CD4-positive, alpha-beta T cell treated with Interleukin-6 for 4 hours (primary cell): ENCODE measurements around the gene DPCD.

Experiments
- DNase-seq: peaks from one replicate; pipeline ENCODE4 v3.0.0-alpha.2; 2020; ENCODE audit warnings: mixed read lengths

Gene DPCD

DNA sequence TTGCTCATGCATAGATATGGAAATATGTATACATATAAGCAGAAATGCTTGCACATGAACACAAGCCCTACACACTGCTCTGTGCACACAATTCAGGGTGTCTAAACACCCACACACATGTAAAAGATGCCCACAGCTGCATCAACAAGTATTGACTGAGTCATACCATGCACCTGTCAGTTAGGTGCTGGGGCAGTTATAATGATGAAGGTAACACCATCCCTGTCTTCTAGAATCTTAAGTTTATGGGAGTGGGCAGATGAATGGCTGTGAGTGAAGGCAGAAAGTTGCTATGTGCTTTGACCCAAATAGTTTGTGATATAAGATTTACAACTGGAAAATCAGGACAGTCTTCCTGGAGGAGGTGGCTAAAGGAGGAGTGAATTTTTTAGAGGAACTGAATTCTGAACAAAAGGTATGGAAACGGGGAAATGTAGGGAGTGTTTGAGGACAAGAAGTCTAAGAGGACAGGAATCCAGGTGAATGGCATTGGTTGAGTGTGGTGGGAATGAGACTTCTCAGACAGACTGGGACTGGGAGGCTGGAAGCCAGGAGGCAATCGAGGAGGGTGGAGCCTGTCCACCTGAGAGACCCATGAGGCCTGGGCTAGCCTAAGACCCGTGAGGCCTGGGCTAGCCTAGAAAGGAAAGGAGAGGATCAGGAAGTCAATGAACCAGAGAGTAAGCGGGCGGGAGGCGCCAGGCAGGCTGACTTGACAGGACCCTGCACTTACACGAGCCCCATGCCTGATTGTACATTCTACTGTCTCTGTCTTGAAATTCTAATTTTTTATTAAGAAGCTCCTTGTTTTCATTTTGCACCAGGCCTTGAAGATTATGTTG, 20.7 kb upstream of the DPCD start:
- no peak for DNase-seq

DNA sequence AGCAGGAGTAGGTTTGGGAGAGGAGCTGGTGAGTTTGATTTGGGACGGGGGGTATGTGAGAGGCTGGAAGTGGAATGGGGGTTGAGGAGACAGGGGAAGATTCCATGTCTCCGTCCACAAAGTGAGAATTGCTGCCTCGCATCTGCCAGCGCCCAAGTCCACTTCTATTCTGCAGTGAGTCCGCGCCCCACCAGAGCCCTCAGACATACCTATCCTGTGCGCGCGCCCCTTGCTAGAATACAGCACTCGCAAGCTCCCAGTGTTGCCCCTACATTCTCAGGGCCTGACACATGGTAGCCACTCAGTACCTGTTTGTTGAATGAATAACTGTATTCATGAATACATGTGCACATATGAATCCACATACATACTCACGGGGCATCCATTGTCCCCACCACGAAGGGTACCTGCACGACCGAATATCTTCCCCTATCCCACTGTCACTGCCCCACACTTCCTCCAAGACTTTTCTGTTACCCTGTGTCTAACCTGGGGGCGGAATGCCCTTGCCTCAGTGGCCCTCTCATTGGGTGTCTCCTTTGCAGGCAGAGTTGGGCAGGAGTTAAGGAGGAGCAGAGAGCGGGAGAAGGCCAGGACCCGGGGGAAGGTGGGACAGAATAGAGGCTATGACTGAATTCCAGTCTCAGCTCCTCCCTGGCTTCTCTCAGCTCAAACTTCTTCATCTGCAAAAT, 19.9 kb upstream of the DPCD start:
- no peak for DNase-seq

DNA sequence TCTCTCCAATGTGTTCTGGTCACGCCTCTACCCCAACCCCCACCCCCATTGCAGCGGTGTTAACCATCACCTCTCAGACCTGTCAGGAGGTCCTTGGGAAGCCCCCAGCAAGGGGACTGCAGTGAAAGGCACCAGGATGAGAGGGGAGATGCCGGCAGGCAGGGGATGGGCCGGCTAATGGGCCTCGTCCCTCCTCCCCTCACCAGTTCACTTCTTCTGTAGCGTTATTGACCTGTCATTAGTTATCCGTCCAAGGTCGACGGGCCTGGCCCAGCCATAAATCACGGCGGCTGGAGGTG, 18.8 kb upstream of the DPCD start:
- DNase-seq, result no peak

- DNase-seq, result peak; percentile 84
Observed at GRCh38 chr10:101569622-101570427, 18.3 kb upstream of the DPCD start.

GRCh38 chr10:101570428-101571270, 17.5 kb upstream of the DPCD start:
- DNase-seq, result no peak

DNA sequence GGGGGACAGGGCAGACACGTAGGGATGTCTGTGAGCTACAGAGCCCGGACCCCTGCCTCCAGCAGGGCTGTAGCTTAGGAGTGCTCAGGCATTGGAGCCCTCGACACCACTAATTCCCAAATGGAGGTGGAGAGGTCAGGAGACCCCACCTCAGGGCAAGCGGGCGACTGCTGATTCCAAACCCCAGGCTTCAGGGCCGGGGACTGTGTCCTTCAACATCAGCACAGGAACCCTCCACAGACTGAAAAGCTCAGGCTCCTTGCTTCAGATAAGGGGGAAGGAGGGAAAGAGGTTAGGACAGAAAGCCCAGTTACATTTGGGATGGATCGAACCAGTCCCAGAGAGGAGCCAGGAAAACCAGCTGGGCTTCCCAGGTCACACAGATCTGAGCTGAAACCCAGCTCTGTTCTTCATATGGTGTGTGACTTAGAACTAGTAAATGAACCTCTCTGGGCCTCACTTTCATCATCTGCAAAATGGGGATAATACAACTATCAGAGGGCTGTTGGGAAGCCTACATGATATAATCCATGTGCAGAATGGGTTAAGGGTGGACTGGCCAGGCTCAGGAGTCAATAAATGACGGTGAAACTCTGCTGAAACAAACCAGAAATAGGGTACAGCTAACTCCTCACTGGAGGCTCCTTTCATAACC, 16.7 kb upstream of the DPCD start:
- DNase-seq, result no peak

DNA sequence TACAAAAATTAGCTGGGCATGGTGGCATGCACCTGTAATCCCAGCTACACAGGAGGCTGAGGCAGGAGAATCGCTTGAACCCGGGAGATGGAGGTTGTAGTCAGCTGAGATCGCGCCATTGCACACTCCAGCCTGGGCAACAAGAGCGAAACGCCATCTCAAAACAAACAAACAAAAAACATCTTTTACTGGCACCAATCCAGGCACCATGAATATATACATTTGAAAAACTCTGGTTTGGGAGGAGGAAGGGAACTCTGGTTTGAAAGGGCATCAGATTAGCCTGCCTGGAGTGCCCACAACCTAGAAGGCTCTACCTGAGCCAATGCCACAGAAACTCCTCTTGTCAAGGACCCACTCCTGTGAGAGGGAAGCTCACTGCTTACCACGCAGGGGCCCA, 16.0 kb upstream of the DPCD start:
- no peak for DNase-seq

GRCh38 chr10:101572785-101573184, 15.3 kb upstream of the DPCD start:
- no peak for DNase-seq

DNA sequence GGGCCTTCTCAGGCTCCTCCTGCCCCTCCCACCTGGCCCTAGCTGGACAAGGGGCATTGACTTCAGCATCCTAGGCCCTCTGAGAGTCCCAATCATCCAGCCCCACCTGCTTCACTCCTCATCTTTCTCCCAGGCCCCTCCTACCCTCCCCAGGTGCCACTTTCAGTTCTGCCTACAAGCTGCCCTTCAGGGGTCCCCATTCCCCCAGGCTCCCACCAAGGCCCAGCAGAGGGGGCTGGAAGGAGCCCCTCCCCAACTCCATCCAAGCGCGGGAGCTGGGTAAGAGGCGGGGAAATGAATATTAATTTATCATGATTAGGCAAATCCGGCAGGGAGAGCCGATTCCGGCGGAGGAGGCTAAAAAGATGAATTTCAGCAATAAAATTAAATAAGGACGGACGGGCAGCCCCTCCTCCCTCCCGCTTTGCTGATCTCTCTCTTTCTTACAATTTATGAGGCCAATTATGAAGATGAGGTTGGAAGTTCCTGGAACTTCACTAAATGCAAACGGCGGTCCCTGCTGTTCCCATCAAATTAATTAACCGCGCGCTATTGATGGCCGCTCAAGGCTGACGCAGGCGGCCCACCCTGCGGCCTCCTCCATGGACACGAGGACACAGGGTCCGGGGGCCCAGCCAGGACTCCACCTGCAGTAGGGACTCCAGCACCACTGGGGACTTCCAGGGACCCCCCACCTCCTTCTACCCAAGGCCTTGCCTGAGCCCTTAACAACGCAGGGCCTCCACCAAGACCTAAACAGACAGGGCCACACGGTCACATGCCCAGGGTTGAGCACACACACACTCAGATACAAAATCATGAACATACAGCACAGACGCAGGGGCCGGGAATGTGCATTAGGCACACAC, 14.0 kb upstream of the DPCD start:
- no peak for DNase-seq

- DNase-seq, result no peak
Observed at GRCh38 chr10:101575091-101575490, 13.0 kb upstream of the DPCD start.

- DNase-seq, result no peak
Observed at GRCh38 chr10:101575580-101576210, 12.4 kb upstream of the DPCD start.

GRCh38 chr10:101576211-101576863, 11.8 kb upstream of the DPCD start:
- DNase-seq, result no peak

DNA sequence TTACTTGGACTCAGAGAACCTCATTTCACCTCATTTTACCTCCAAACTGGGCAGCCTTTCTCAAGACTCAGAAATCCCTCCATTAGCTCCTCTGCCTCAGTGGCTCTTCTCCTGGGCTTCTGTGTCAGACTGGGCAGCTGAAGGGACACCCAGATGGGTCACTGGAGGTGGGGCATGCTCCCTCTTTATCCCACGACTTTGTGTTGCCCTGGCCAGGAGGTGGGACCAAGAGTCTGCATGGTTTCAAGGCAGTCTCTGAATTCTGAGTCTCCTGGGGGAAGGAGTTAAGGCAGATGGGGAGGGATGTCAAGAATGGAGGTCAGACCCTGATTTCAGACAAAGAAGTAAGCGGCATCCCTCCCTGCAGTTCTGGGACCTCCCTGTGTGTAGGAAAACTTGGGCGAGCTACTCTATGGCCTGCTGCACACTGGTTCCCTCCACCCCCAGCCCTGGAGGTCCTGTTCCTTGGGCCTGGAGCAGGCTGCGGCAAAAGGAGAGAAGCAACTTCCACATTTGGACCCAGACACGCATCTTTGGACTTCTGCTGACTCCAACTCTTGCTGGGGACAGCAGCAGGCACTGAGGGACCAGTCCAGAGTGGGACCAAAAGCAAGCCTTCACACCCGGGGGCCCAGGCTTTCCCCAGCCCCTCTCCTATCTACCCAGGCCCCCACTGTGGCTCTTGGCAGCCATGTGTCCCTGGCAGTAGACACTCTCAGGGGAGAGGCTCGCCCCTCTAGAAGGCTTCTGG, 10.8 kb upstream of the DPCD start:
- no peak for DNase-seq

- DNase-seq, result no peak
Observed at GRCh38 chr10:101578192-101578591, 9.9 kb upstream of the DPCD start.

DNA sequence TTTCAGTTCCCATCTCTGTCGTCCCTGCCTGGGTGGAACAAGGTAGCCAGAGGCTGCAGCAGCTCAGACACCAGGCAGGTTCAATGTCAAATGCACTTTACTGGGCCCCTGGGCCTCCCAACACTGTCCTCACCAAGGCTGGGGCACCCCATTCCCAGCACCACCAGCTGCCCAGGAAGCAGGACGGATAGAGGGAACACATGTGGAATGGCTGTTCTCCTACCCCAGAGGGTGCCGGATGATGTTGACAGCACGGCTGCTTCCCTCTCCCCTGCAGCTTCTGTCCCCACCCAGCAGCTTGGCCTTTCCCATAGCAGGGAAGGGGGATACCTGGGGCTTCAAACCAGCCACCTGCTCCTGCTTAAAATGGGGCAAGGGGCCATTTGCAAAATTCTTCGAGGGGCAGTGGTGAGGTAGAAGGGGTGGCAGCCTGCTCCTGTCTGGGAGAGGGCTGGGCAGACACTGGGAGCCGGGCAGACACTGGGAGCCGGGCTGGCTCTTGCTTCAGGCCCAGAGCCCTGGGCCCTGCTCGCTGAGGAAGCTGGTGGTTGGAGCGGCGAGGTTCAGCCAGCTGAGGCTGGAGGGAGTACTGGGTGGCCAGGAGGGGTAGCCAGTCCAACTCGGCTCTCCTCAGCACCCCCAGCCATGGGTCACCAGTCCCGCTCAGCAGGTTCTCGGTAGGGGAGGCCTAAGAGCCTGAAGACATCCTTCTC, 9.2 kb upstream of the DPCD start:
- no peak for DNase-seq

DNA sequence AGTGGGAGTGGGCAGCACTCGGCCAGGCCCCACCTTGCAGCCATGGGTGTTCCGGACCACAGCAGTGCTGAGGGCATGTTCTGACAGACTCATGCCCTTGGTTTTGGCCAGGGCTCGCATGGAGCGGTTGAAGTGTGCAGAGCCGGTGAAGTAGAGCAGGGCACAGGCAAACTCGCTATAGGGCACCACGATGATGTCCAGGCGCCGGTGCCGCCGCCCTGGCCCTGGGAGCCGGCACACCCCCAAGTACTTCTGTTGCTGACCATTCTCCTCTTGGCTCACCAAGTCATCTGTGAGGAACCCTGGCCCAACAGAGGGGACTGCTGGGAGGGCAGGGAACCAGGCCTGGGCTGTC, 8.6 kb upstream of the DPCD start:
- DNase-seq, result no peak

DNA sequence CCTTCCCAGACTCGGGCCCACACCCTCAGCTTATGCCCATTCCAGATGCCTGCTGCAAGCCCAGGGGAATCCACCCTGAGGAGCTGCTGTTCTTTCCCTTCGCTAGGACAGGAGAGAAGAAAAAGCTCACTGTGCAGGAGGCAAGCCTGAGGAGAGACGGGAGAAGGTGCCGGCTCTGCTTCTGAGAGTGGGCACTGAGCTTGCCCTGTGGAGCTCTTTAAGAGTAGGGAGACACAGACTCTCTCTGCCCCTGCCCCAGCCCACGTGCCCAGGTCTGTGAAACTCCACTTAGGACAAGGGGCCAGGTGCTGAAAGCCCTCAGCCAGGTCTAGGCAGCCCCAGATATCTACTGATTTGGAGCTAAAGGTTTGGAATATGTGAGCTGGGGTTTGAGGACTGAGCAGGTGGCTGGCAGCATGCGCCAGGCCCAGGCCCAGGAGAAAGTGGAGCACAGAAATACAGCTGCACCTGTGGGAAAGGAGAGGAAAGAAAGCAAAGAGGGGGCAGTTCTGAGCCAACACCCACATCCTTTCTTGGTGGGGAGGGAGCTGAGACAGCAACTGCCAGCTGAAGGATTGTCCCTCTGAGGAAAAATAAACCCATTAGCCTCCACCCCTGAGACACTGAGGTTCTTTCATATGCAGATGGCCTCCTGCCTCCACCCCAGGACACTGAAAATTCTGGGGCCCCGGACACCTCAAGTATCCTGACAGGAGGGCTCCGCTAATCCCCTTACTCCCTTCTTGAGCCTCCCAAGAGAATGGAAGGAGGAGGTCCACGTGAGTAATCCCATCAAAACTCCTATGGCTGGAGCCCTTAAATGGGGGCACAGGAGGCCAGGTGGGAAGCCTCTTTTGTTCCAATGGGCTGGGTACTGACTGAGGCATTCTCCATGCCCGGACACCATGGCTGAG, 7.4 kb upstream of the DPCD start:
- no peak for DNase-seq

DNA sequence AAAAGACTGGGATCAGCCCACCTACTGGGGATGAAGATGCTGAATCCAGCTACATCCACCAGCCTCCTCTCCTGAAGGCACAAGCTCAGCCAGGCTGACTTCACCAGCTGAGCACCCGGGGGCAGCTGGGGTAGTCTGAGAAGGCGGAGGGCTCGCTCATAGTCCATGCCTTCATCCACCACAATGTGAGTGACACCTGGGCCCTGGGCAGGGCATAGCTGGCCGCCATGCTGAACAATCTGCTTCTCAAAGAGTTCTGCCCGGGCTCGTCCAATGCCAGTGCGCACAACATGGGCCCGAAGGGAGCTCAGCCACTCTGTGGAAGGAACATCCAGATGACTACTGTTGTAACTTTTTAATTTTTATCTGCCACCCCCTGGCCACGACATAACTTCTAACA, 2.3 kb upstream of the DPCD start:
- DNase-seq, result no peak
